Activated CD8-positive, alpha-beta memory T cell treated with anti-CD3 and anti-CD28 coated beads, Interleukin-2, amount 10 ng/mL, durations not matched to agents 7 days and 5 days (primary cell): ENCODE results near the gene CPN1. TPM values are rescaled to one million over a fixed set of nuclear protein-coding genes. Genes with fewer than 3 reads are reported as not detected.
A peak's percentile ranks its signal among the peaks of the same experiment; 100 is the strongest.
"Not testable (repeated sequence)": the region's sequence is repeated elsewhere in the genome, so short reads cannot be mapped to it uniquely, and the experiment has no call there.

Source experiments
- ATAC-seq: fragments of 150-1000 bp; cut with Tn5 transposase; one replicate; pipeline ENCODE4 v1.10.0; 2021; ENCODE audit warnings: moderate library complexity
- CTCF ChIA-PET: fragments of 350-600 bp; sonication (Branson Sonifier 250); formaldehyde crosslinking; loops from one replicate; lab custom pipeline; 2021; ENCODE audit warnings: antibody characterized with exemption; lab: Charles Lee
- DNase-seq: peaks from one replicate; pipeline ENCODE4 v3.0.0-alpha.2; 2020
- H3K27ac Mint-ChIP-seq: one replicate; pipeline ENCODE4 v1.8.0; 2021; ENCODE audit warnings: mild to moderate bottlenecking, mixed read lengths
- H3K27me3 Mint-ChIP-seq: one replicate; pipeline ENCODE4 v1.8.0; 2021; ENCODE audit warnings: mixed read lengths
- H3K36me3 Mint-ChIP-seq: one replicate; pipeline ENCODE4 v1.8.0; 2021; ENCODE audit warnings: mild to moderate bottlenecking, mixed read lengths
- H3K4me1 Mint-ChIP-seq: one replicate; pipeline ENCODE4 v1.8.0; 2021; ENCODE audit warnings: mixed read lengths
- H3K4me3 Mint-ChIP-seq: one replicate; pipeline ENCODE4 v1.8.0; 2021; ENCODE audit warnings: mild to moderate bottlenecking, moderate library complexity, mixed read lengths
- H3K9me3 Mint-ChIP-seq: one replicate; pipeline ENCODE4 v1.8.0; 2022; ENCODE audit warnings: low read depth, mixed read lengths
- total RNA-seq, 2 experiments: library from RNA; stranded (reverse); gene quantifications; one replicate each; pipeline ENCODE4 v1.2.3, GENCODE V29; 2021

Gene CPN1
- total RNA-seq, 2 experiments from 2014 or later, result not detected

DNA sequence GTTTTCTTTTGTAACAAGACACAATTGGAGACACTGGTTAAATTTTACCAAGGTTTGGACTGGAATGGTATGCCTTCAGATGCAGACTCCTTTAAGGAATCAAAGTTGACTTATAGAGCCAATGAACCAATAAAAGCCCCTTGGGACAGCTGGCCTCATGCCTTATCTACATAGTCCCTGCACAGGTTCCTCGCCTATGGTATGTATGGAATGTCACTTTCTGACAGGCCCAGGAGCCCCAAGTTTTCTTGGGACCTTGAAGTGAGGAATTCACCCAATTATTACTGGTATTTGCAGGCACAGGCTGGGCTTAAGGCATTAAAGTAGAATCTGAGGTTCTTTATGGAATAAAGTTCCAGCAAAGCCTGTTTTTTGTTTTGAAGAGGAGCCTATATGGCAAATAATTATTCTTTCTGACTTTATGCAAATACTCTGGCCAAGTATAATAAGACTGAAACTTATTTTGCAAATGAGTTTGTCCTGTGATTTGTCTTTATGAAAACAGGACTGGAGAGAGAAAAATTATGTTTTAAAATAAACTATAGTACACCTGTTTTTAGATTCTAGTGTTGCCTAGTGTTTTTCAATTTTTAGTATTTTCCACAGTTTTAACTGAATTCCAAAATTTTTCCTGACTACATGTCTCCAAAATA lies 47.8 kb downstream of the CPN1 start:
- no peaks in the 10 kb centered on the region for H3K4me1 Mint-ChIP-seq
- no peaks in the 10 kb centered on the region for H3K9me3 Mint-ChIP-seq
- H3K27ac Mint-ChIP-seq, result no peak overlapping the region
- H3K36me3 Mint-ChIP-seq, result no peaks in the 10 kb centered on the region
- peaks cover 28% of the 10 kb centered on the region for H3K27me3 Mint-ChIP-seq
- CTCF ChIA-PET, result no interaction called here
- H3K4me3 Mint-ChIP-seq, result no peak overlapping the region
- ATAC-seq (no peak), DNase-seq (no peak)

DNA sequence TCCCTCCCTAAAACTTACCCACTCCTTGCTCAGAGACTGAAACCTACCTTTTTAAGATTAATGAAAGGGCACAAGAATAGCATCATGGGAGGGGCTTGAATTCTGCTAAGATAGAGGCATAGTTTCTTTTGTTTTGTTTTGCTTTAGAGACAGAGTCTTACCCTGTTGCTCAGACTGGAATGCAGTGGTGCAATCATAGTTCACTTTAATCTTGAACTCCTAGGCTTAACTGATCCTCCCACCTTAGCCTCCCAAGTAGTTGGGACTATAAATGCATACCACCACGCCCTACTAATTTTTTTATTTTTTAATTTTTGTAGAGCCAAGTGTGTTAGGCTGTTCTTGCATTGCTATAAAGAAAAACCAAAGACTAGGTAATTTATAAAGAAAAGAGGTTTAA lies 54.3 kb downstream of the CPN1 start:
- no peaks in the 10 kb centered on the region for H3K4me1 Mint-ChIP-seq
- H3K27ac Mint-ChIP-seq, result no peak overlapping the region
- ATAC-seq (no peak), DNase-seq (no peak)
- peaks cover 2% of the 10 kb centered on the region for H3K36me3 Mint-ChIP-seq
- CTCF ChIA-PET, result no interaction called here
- H3K27me3 Mint-ChIP-seq, result peaks cover 7% of the 10 kb centered on the region
- peaks cover 4% of the 10 kb centered on the region for H3K9me3 Mint-ChIP-seq
- no peak overlapping the region for H3K4me3 Mint-ChIP-seq

DNA sequence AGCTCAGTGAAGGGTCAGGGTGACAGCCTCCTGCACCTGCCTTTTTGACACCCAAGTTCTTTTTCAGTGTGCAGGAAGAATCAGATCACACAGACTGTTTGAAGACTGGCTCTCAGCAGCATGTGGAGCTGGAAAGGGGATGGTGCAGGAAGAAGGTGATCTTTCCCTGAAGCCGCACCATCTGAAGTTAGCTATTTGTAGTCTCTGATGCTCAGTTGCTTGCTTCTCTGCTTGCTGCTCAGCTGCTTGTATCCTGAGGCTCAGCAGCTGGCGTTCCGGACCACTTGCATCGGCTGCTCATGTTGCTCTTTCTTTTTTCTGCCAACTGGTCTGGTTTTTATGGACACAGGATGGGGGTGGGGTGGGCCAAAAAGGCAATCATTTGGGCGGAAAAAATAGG lies 56.1 kb downstream of the CPN1 start:
- Mint-ChIP-seq H3K4me3 (no peak overlapping the region), H3K27me3 (peaks cover 3% of the 10 kb centered on the region), H3K27ac (no peak overlapping the region), H3K9me3 (peaks cover 4% of the 10 kb centered on the region), H3K36me3 (peaks cover 2% of the 10 kb centered on the region), H3K4me1 (peaks cover 8% of the 10 kb centered on the region)
- ATAC-seq (no peak), DNase-seq (no peak)
- CTCF ChIA-PET, result interaction anchor here (0.6 to 2.0 kb wide), 4 partner anchors 9 to 701 kb away, joined by 3 to 5 read pairs (median 3); no protein-coding TSS in a partner anchor

DNA sequence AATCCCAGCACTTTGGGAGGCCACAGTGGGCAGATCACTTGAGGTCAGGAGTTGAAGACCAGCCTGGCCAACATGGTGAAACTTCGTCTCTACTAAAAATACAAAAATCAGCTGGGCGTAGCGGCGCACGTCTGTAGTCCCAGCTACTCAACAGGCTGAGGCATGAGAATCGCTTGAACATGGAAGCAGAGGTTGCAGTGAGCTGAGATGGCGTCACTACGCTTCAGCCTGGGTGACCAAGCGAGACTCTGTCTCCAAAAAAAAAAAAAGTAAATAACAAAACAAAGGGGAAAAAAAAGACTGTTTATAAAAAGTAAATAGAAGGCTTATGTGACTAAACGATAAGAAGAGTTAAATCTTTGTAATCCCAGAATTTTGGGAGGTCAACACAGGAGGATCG lies 56.9 kb downstream of the CPN1 start:
- Mint-ChIP-seq H3K4me3 (no peak overlapping the region), H3K4me1 (peaks cover 15% of the 10 kb centered on the region), H3K27me3 (peaks cover 3% of the 10 kb centered on the region), H3K9me3 (peaks cover 4% of the 10 kb centered on the region), H3K27ac (no peak overlapping the region), H3K36me3 (peaks cover 2% of the 10 kb centered on the region)
- ATAC-seq, result no peak
- CTCF ChIA-PET, result interaction anchor here (0.9 to 2.0 kb wide), 3 partner anchors 10 to 179 kb away, joined by 3 to 6 read pairs (median 5); no protein-coding TSS in a partner anchor
- no peak for DNase-seq

DNA sequence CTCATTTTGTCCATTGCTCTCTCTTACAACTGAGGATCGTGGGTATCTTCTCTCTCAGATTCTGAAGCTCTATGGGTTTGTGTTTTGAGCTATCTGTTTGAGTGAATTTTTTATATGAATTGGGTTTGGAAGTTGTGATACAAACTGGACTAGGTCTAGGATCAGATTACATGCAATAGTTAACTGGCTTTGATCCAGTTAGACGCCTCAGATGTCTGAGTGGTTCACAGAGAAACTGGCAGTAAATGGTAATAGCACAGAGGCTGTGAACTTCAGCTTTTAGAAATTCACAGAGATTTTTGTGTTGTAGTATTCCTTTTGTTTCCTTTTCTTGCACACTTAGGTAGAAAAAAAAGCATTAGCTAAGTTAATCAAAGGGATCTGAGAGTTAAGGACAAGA lies 59.3 kb downstream of the CPN1 start:
- Mint-ChIP-seq H3K27me3 (peaks cover 13% of the 10 kb centered on the region), H3K27ac (no peak overlapping the region), H3K4me3 (no peak overlapping the region), H3K4me1 (peaks cover 15% of the 10 kb centered on the region), H3K9me3 (no peaks in the 10 kb centered on the region), H3K36me3 (no peaks in the 10 kb centered on the region)
- CTCF ChIA-PET, result interaction anchor here (0.6 to 5.9 kb wide), 3 partner anchors 8 to 52 kb away, joined by 3 to 28 read pairs (median 4); partner anchors contain the start of gene DNMBP
- ATAC-seq (no peak), DNase-seq (no peak)

DNA sequence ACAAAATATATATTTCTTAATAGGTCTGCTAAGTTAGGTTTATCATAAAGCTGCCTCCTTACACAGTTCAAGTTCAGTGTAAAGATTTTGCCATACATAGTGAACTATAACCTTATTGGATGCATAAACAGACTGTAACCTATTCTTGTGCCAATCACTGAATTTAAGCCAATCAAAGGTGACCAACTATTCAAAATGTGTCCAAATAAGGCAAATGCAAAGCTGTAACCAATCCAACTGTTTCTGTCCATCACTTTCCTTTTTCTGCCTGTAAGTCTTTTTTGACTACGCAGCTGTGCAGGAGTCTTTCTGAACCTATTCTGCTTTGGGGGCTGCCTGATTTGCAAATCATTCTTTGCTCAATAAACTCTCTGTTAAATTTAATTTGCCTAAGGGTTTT lies 60.3 kb downstream of the CPN1 start:
- Mint-ChIP-seq H3K9me3 (no peaks in the 10 kb centered on the region), H3K4me1 (peaks cover 15% of the 10 kb centered on the region), H3K36me3 (no peaks in the 10 kb centered on the region), H3K4me3 (no peak overlapping the region), H3K27me3 (peaks cover 13% of the 10 kb centered on the region), H3K27ac (no peak overlapping the region)
- DNase-seq, result no peak
- CTCF ChIA-PET, result interaction anchor here (0.9 to 5.9 kb wide), 5 partner anchors 12 to 175 kb away, joined by 3 to 28 read pairs (median 4); partner anchors contain the start of gene DNMBP
- no peak for ATAC-seq

DNA sequence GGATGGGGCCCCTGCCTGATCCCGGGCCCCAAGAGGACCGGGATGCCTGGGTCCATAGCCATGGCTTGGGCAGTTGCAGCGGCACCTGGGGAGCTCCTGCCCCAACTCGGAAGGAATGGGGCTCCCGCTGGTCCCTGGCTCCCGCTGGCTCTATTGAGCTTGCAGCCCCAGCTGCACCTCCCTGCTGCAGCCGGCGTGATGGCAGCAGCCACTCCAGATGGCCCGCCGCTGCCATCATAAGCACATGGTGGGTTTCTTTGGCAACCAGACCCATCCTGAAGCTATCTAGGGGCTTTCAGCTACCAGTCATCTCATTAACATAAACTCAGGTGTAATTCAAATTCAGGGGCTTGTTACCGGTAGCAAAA lies 60.8 kb downstream of the CPN1 start:
- peaks cover 12% of the 10 kb centered on the region for H3K27me3 Mint-ChIP-seq
- CTCF ChIA-PET, result interaction anchor here (0.9 to 5.9 kb wide), 5 partner anchors 11 to 175 kb away, joined by 3 to 28 read pairs (median 4); partner anchors contain the start of gene DNMBP
- no peak for DNase-seq
- no peak overlapping the region for H3K27ac Mint-ChIP-seq
- no peaks in the 10 kb centered on the region for H3K9me3 Mint-ChIP-seq
- H3K4me3 Mint-ChIP-seq, result no peak overlapping the region
- no peak for ATAC-seq
- H3K4me1 Mint-ChIP-seq, result peaks cover 15% of the 10 kb centered on the region
- no peaks in the 10 kb centered on the region for H3K36me3 Mint-ChIP-seq

DNA sequence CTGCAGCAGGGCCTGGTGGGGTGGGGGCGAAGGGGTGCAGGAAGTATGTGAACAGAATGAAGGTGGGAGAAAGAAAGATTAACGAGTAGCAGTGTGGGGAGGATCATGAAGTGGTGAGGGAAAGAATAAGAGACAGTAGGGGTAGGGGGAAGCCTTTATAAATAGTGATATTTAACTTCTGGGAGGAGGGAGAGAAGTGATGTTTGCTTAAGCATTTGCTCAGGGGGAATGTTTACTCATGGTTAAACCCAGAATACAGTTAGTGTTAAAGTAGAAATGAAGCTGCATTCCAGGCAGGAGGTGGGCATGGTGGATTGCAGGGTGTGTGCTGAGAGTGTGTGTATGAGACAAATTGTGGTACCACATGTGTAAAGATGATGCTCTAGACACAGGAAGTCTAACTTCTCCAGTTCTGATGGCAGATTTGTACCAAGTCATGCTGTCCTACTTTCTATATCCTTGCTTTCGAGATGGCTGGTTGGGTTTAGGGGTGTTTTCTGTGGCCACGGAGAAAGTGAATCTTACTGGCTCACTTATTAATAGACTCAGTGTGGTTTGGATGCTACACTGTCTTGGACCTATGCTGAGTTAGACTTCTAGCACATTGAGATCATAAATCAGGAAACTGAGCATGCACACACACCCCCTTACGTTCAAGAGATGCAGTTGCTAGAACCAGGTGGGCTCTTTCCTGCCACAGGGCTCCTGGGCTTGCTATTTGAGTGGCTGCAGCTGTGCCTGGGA lies 61.4 kb downstream of the CPN1 start:
- CTCF ChIA-PET, result interaction anchor here (0.9 to 5.9 kb wide), 4 partner anchors 11 to 174 kb away, joined by 4 to 28 read pairs (median 5); partner anchors contain the start of gene DNMBP
- Mint-ChIP-seq H3K27ac (no peak overlapping the region), H3K36me3 (no peaks in the 10 kb centered on the region), H3K9me3 (no peaks in the 10 kb centered on the region), H3K27me3 (peaks cover 9% of the 10 kb centered on the region), H3K4me3 (no peak overlapping the region), H3K4me1 (peaks cover 15% of the 10 kb centered on the region)
- ATAC-seq, result peak; percentile 71
- DNase-seq, result peak; percentile 62

DNA sequence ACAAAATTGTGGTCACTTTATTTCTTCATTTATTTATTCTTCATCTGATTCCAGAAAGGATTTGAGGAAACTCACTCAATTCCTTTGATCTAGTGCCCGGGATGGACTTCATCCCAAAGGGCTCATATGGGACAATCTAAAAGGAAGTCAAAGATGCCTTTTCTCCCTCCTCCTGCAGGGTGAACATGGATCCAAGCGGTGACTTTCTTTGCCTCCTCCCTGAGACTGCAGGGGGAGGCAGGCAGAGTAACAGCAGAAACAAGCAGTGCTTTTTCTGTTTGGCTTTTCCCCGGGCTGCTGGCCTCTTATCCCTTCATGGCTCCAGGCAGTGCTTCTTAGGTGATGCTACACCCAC lies 61.9 kb downstream of the CPN1 start:
- ATAC-seq (no peak), DNase-seq (no peak)
- Mint-ChIP-seq H3K4me3 (no peak overlapping the region), H3K36me3 (no peaks in the 10 kb centered on the region), H3K27ac (no peak overlapping the region), H3K27me3 (peaks cover 9% of the 10 kb centered on the region), H3K9me3 (no peaks in the 10 kb centered on the region), H3K4me1 (peaks cover 15% of the 10 kb centered on the region)
- CTCF ChIA-PET, result interaction anchor here (5.9 kb wide), 1 partner anchor 10 kb away, joined by 28 read pairs; the partner anchor contains the start of gene DNMBP

DNA sequence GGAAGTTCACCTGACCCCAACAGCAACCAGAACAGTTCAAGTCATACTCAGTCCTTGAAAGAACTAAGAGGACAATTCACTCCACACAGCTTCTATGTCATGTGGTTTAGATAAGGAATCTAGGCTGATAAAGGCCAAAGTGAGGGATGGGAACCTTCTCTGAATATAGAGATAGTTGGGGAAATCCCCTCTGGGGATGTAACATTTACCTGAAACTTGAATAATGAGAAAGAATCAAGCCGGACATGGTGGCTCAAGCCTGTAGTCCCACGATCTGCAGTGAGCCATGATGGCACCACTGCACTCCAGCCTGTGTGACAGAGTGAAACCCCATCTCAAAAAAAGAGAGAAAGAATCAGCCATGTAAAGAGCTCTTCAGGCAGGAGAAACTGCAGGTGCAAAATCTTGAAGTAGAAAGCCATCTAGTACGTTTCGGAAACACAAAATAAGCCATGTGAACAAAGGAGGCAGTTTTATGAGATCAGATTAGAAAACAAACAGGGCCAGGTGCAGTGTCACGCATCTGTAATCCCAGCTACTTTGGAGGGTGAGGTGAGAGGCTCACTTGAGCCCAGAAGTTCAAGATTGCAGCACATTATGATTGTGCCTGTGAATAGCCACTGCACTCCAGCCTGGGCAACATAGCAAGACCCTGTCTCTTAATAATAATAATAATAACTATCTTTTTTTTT lies 67.5 kb downstream of the CPN1 start:
- Mint-ChIP-seq H3K4me1 (peaks cover 10% of the 10 kb centered on the region), H3K9me3 (no peaks in the 10 kb centered on the region), H3K27me3 (peaks cover 25% of the 10 kb centered on the region), H3K4me3 (no peak overlapping the region), H3K36me3 (no peaks in the 10 kb centered on the region), H3K27ac (no peak overlapping the region)
- ATAC-seq, result no peak
- CTCF ChIA-PET, result interaction anchor here (0.8 to 1.8 kb wide), 2 partner anchors 11 to 168 kb away, joined by 5 read pairs; no protein-coding TSS in a partner anchor
- DNase-seq, result no peak

DNA sequence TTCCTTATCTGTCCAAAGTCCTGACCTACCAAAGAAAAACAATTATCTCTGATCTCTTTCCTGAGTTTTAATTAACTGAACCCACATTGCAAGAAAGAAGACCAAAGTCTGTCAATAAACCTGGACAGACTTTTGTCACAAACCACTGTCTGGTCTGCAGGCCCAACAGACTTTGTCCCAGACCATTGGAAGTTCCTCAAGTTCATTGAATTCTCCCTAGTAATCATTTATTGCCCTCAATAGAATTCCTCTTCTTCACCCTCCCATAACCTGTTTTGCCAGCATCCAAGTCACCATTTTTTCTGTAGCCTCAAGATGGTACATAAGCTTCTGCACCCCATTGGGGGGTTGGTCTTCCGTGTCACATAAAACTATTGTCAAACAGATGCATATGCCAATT lies 68.0 kb downstream of the CPN1 start:
- CTCF ChIA-PET, result interaction anchor here (0.8 to 1.8 kb wide), 3 partner anchors 11 to 168 kb away, joined by 3 to 5 read pairs (median 5); no protein-coding TSS in a partner anchor
- Mint-ChIP-seq H3K27ac (no peak overlapping the region), H3K4me3 (no peak overlapping the region), H3K27me3 (peaks cover 25% of the 10 kb centered on the region), H3K9me3 (no peaks in the 10 kb centered on the region), H3K4me1 (peaks cover 16% of the 10 kb centered on the region), H3K36me3 (no peaks in the 10 kb centered on the region)
- DNase-seq (no peak), ATAC-seq (no peak)

DNA sequence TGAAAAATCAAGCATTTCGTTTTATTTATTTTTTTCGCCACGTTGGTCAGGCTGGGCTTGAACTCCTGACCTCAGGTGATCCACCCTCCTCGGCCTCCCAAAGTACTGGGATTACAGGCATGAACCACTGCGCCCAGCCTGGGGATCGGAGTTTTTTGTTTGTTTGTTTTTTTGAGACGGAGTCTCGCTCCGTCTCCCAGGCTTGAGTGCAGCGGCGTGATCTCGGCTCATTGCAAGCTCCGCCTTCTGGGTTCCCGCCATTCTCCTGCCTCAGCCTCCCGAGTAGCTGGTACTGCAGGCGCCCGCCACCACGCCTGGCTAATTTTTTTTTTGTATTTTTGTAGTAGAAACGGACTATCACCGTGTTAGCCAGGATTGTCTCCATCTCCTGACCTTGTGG lies 69.8 kb downstream of the CPN1 start:
- H3K4me3 Mint-ChIP-seq, H3K36me3 Mint-ChIP-seq, H3K27ac Mint-ChIP-seq, H3K9me3 Mint-ChIP-seq, CTCF ChIA-PET, DNase-seq, ATAC-seq: not testable (repeated sequence)
- H3K4me1 Mint-ChIP-seq, result peaks cover 28% of the 10 kb centered on the region
- peaks cover 28% of the 10 kb centered on the region for H3K27me3 Mint-ChIP-seq
